Posterior vena cava (tissue), 2 donors: ENCODE measurements around the gene CAMTA1. TPM values are rescaled to one million over a fixed set of nuclear protein-coding genes. Genes with fewer than 3 reads are reported as not detected.

Source experiments
- DNase-seq: peaks from one replicate; pipeline ENCODE4 v3.0.0-alpha.2; 2020; ENCODE audit warnings: low spot score
- intact Hi-C, 2 donors: fragments of 100-400 bp; cut with DNase I; formaldehyde crosslinking; loops; one replicate each; pipeline versions ENCODE4 v1.14.1 to v1.14.2; 2022 to 2023
- total RNA-seq, 2 donors: library from RNA; stranded (reverse); fragmentation: NEBNext Ultra II Directional; extraction: Animal tissue kit (Norgen Biotek cat#: 25700); gene quantifications; one replicate each; pipeline ENCODE4 v1.2.1, GENCODE V29; 2021
- donor health status: DM: yes; HTN: yes; CAD: no.
- donor health status: DM: yes; HTN: yes; CAD: no.

Gene CAMTA1
- total RNA-seq, 2 donors from 2014 or later, result 65.1 to 76.4 TPM

DNA sequence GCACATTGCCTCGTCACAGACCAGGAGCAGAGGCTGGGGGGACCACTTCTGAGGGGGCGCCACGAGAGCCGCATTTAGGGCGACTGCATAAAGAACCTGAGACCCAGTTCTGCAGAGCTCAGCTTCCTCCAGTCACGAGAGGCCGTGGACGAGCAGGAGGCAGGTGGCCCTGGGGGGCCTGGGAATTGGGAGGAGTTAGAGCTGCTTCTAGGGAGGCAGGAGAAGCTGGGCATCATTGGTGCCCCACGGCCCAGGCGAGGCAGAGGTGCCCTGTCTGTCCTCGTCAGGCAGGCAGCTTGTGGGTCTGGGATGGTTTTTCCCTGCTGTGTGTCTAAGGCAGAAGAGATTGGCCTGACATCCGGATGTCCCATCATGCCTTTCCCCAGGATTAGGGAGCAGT lies 389.3 kb downstream of the CAMTA1 start:
- intact Hi-C loops, result no loop called here

DNA sequence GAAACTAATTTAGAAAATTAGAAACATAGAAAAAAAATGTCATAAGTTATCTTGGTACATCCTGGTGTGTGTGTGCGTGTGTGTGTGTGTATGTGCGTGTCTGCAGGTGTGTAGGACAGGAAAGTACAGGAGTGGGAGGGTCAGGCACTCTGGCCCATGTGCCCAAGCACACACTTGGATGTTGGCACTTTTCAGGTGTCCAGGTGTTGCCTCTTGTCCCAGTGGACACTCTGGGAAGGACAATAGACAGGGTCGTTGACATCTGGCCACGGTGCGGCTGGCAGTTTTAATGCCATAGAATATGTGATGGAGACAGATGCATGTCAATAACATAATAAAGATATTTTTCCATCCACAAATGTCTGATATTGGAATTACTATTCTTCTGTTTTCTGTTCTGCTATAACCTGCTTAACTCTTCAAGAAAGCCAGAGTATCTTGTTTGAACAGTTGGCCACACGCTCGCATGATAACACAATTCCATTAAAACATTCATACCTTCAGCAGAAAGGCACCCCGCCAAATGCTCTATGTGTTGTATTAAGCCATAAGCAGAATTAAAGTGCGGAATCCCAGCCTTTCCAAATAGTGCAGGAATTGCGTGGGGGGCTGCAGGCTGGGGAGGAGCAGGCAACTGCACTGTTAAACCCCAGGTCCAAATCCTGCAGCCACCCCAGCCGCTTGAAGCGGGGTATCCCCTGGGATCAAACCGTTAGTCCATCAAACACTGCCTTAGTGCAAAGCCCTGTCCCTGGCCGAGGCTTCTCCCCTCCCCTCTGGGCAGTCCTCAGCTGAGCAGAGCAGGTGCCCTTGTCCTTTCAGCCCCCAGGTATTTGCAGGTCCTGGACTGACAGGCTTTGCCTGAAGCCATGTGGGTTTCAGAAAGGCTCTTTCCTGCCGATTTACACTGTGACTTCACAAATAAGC lies 390.0 kb downstream of the CAMTA1 start:
- intact Hi-C loops, result no loop called here
- DNase-seq, result no peak

More for the DNA sequence above, 389.3 kb downstream of the CAMTA1 start:
- no peak for DNase-seq

DNA sequence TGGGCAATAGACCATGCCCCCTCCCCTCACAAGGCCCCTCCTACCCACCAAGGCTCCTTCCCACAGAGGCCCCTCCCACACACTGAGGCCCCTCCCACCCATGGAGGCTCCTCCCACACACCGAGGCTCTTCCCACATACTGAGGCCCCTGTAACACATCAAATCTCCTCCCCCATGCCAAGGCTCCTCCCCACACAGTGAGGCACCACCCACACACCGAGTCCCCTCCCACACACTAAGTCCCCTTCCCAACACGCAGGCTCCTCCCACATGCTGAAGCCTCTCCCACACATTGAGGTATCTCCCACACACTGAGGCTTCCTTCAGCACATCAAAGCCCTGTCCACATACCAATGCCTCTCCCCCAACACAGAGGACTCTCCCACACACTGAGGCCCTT lies 391.8 kb downstream of the CAMTA1 start:
- intact Hi-C loops, result no loop called here
- no peak for DNase-seq

DNA sequence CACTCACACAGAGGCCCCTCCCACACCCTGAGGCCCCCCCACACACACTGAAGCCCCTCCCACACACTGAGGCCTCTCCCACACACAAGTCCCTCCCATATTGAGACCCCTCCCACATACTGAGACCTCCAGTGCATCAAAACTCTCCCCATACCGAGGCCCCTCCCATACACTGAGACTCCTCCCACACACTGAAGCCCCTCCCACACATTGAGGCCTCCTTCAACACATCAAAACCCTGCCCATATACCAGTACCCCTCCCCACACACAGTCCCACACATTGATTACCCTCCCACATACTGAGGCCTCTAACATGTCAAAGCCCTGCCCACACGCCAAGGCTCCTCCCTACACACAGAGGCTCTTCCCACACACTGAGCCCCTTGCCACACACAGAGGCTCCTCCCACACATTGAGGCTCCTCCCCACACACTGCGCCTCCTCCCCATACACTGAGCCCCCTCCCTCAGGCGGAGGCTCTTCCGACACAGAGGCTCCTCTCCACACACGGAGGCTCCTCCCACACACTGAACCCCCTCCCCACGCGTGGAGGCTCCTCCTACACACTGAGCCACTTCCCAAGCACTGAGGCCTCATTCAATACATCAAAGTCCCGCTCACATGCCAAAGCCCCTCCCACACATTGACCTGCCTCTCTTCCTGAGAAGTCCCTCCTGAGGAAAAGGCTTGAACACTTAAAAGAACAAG lies 392.3 kb downstream of the CAMTA1 start:
- intact Hi-C loops, result no loop called here
- no peak for DNase-seq

DNA sequence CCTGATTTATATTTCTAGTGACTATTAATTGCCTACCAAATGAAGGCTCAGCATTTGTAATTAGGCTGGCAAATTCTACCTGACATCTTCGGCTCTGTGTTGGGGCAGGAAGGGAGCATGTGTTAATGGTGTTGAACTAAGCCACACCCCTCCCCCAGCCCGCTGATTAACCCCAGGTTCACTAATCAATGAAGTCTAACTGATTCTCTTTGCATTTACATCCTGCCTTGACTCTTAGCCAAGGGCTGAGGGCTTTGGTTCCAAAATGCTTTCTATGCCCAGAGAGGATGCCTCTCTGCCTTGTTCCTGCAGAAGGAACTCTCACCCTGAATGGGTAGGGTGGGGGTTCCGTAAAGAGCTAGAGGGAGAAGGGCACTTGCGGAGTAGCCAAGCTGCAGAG lies 393.1 kb downstream of the CAMTA1 start:
- no peak for DNase-seq
- intact Hi-C loops, result no loop called here

DNA sequence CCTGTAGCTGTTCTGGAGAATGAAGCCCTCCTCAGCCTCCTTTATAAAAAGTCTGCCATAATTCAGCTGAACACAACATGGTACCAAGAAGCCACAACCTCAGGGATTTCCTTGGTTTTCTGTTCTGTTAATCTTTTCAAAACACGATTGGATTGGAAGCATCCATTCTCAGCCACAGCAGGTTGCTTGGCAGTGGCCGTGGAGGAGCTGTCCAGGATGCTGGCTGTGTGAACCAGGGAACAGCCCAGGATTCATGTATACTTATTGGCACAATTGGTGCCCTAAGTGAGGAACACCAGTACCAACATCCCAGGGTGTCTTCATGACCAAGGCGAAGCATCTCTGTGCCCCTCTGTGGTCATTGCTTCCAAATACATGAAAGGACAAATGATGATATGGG lies 393.5 kb downstream of the CAMTA1 start:
- DNase-seq, result no peak
- intact Hi-C loops, result no loop called here

DNA sequence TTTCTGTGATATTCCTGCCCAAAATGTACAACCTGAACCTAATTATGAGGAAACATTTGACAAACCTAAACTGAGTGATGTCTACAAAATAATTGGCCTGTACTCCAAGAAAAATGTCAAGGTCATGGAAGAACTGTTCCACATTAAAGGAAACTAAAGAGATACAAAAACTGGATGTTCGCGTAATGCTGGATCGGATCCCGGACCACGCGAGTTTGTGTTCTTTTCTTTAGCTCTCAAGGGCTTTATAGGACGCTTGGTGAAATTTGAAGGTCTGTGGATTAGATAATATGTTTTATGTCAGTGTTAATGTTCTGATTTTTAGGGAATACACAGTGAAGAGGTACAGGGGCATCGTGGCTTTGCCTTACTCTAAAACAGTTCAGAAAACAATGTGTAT lies 400.5 kb downstream of the CAMTA1 start:
- DNase-seq, result no peak
- intact Hi-C loops, result no loop called here

DNA sequence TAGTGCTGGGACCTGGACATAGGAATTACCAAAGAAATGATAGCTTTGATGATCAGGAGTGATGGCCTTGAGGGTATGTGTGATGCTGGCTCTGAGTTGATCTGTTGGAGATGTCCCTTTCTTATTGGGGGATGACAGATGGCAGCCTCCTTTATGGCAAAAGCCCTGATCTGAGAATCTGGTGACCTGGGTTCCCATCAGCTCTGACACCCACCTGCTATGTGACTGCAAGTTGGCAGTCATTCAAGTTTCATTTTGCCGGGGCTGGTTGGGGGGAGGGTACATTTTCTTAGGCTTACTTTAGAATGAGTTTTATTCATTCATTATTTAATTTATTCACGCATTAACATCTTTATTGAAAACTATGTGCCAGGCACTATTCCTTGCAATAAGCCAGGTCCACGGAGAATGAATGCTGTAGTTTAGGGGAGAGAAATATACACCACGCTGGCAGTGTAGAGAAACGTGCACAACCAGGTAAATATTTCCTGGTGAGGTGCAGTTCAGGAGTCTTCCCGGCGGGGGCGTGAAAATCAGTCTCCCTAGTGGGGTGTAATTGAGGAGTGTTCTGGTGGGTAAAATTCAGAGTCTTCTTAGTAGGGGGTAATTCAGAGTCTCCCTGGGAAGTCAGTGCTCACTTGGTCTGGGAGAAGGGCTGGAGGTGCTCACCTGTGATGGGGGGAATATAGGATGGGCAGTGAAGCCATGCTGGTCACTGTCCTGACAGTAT lies 401.3 kb downstream of the CAMTA1 start:
- no peak for DNase-seq
- intact Hi-C loops, result no loop called here

DNA sequence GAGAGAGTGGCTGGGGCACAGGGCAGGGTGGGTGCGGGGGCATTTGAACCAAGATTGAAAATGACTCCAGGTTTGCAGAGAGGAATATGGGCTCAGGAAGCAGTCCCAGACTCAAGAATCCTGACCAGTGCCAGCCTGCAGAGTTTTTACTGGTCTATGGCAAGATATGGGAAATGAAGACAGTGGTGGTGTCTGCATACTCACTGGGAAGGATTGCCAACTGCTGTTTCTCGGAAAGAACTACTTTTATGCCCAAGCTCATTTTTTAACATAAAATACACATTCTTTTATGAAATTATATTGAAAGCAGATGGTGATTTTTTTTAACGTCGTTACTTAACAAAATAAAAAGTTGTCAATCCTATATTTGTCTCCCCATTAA lies 401.8 kb downstream of the CAMTA1 start:
- intact Hi-C loops, result no loop called here
- DNase-seq, result no peak

DNA sequence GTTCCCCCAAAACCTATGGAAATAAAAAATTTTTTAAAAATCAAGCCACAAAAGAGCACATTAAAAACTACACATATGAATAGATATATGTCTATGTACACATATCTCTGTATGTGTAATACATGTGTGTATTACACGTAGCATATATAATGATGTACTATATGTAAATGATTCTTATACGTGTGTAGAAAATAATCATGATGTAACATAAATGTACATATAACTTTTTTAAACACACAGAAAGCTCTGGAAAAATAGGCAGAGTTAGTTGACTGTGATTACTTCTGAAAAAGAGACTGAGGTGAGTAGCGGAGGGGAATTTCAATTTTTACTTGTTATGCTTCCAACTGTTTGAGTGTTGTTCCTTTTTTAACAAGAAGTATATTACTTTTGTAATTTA lies 405.0 kb downstream of the CAMTA1 start:
- DNase-seq, result no peak
- intact Hi-C loops, result no loop called here

DNA sequence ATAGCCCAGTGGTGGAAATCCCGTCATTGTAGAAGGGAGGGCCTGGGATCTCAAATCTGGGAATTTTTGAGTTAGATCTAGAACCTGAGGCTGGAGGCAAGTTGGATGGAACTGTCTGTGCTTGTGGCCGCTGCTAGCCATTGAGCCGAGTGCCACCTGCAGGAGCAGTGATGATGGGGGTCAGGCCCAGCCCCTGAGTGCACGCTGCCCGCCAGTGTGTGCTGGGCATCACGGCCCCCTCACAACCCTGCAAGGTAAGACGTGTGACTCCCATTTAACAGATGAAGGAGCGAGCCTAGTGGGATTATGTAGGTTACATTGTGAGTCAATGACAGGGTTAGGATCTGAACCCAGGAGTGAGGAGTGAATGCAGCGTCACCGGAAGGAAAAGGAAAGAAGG lies 407.2 kb downstream of the CAMTA1 start:
- intact Hi-C loops, result no loop called here
- DNase-seq, result no peak

DNA sequence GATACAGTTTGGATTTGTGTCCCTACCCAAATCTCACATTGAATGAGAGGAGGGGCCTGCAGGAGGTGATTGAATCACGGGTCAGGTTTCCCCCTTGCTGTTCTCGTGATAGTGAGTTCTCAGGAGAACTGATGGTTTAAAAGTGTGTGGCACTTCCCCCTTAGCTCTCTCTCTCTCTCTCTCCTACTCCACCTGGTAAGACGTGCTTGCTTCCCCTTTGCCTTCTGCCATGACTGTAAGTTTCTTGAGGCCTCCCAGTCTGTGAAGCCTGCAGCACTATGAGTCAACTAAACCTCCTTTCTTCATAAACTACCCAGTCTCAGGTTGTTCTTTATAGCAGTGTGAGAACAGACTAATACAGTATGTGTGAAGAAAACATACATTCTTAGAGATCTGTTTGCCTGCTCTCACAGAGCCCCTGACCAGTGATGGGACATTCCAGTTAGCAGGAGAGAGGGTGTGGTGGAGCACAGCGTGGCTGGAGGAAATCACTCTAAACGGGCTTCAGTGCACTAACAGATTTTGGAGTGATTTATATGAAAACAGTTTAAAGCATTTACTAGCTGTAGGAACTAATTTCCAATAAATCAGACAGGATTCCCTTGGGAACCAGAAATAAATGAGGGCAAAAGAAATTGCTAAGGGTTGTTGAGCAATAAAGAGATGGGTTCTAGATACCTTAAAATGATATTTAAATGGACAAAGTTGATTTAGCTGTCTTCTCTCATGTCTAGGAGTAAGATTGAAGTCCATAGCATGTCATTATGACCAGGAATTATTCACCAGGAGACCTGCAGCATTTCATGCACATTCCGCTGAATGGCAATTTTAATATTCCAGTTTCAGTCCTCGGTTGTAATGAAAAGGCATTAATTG lies 411.0 kb downstream of the CAMTA1 start:
- intact Hi-C loops, result no loop called here
- DNase-seq, result no peak

DNA sequence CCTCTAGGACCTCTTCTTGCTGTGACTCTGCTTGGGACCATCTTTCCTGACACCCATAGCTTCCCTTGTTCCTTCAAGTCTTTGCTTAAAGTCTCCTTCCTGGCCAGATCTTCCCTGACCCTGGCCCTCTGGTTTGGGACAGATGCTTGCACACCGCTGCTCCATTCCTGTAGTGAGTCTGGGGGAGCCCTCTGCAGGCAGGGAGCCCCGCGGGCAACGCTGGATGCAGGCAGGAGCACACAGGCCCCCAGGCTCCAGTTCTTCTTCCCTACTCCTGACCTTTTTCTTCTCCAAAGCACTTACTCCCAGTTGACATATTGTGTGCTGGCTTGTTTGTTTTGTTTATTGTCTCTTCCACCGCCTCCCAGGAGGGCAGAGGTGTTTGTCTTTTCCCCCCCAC lies 413.4 kb downstream of the CAMTA1 start:
- DNase-seq, result peak; percentile 41
- intact Hi-C loops, result no loop called here

DNA sequence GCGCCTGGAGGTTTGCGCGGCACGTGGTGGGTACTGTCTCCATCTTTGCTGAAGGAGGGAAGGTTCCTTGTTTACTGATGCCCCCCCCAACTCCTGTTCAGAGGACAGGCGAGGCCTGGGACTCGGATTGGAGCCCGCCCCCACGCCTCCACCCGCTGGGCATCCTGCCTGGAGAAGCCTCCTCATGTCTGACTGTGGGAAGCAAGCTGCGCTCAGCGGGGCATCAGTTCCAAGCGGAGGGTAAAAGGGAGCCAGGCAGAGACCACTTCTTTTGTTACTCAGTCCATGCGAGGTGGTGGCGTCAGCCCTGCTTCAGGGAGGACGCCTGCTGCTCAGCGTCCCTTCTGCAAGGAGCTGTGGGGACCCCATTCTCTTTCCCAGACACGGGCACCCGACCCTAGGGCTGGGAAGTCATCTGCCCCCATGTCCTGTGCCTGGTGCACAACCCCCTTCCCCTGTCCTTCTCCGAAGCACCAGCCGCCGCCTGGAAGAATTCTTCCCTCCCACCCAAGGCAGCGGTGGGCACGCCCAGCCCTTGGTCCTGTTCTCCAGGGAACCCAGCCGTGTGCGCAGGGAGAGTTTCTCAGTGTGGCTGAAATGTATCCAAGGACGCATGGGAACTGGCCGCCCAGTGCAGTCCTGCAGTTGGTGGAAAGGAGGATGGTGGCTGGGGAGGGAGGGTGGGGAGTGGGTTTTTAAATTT lies 414.0 kb downstream of the CAMTA1 start:
- peak; percentile 62 for DNase-seq
- intact Hi-C loops, result no loop called here

DNA sequence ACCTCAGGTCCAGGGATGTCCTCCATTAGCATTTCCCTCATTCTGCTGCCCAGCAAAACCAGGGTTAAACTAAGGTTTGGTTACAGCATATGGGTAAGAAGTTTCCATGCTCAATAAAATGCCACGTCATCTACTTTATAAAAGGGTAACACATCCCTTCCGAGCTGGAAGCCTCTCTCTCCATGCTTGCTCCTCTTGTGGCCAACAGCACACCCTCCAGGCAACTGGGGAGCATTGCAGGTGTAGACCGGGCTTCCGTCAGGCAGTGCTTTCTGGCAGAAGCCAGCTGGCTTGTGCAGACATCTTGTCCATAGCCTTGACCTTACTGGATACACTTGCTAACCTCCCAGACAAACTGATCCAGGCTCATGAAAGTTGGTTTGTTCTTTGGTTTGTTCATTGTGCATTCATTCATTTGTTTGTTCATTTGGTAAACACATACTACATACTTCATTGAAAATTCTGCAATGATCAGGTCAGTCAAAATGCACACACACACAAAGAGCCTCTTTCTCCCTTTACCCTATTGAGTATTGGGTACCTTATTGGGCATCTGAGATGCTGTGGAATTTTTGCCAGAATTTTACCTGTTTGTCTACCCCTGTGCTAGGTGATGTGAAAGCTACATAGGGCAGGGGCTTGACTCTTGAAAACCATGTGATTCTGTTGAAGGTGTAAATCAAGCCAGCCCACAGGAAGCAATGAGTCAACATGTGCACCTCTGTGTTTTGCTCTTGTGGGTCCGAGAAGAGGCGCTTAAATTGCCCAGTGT lies 422.8 kb downstream of the CAMTA1 start:
- intact Hi-C loops, result no loop called here
- DNase-seq, result peak; percentile 32

DNA sequence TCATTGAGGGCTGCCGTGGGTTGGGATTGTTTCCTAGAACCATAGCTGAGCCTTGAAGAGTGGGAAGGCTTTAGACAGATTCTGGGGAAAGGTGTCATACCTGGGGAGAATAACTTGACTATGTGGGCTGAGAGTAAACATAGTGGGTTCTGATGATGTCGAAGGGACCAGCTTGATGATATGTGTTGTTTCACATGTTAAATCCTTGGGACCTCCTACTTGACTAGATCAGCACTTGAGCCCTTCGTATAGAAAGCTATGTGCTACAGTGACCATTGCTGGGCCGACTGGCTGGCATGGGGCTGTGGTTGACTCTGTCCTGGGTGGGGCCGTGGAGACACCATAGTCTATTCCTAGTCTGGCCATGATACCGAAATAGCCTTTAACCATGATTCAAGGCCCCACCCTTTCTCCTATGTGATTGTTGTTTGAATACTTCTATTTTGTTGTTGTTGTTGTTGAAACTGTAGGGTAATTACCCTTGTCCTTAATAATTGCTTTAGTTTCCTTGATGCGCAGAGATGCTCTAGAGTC lies 423.5 kb downstream of the CAMTA1 start:
- peak; percentile 40 for DNase-seq
- intact Hi-C loops, result no loop called here

DNA sequence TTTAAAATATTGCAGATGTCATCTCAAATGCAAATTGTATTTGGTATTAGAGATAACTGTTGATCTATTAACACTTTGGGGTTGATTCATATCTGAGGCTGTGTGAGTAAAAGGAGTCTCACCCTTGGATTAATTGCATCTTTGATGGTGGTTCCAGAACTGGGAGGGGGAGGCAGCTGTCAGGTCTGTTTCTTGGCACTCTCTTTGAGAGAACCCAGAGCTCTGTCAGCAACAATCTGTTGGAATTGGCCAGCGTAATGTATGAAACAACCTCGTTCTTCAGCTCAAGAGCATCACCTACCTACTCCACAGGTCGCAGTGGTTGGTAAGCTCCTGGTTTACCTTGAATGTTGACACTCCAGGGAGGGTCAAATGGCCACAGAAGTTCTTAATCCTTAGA lies 424.1 kb downstream of the CAMTA1 start:
- no peak for DNase-seq
- intact Hi-C loops, result no loop called here
